Fibroblast of lung (primary cell): ENCODE measurements around the gene TMPRSS2. TPM values are rescaled to one million over a fixed set of nuclear protein-coding genes. Genes with fewer than 3 reads are reported as not detected.

ENCODE experiments used
- DNase-seq, 2 donors: peaks; one replicate each; pipeline versions ENCODE4 v3.0.0 to v3.0.0-alpha.2; 2010; ENCODE audit warnings: low read depth in 2 of 2
- H2AFZ ChIP-seq: 2 replicates; pipeline ENCODE4 v1.5.1; 2012; ENCODE audit warnings: low read length, control low read depth, inconsistent platforms
- H3K27ac ChIP-seq: 2 replicates; pipeline ENCODE4 v1.5.1; 2011; ENCODE audit warnings: low read length, control low read depth; ENCODE audit not compliant: insufficient read depth
- H3K27me3 ChIP-seq: 2 replicates; pipeline ENCODE4 v1.5.1; 2011; ENCODE audit warnings: mild to moderate bottlenecking, low read length; ENCODE audit not compliant: control insufficient read depth, insufficient read depth
- H3K36me3 ChIP-seq: 2 replicates; pipeline ENCODE4 v1.5.1; 2011; ENCODE audit warnings: low read length; ENCODE audit not compliant: control insufficient read depth, insufficient read depth
- H3K4me1 ChIP-seq: 2 replicates; pipeline ENCODE4 v1.5.1; 2011; ENCODE audit warnings: low read length; ENCODE audit not compliant: control insufficient read depth, insufficient read depth; ENCODE audit errors: extremely low read depth
- H3K4me2 ChIP-seq: 2 replicates; pipeline ENCODE4 v1.5.1; 2011; ENCODE audit warnings: low read length, control low read depth; ENCODE audit not compliant: insufficient read depth; ENCODE audit errors: extremely low read depth
- H3K4me3 ChIP-seq, 4 experiments: fragments of 200-600 bp in 1 of 4; sonication (generic) in 1 of 4; replicated peaks in 1 of 4; 2 replicates each; pipeline ENCODE4 v1.5.1; 2011 to 2016; ENCODE audit warnings: low read length in 4 of 4, low read depth in 3 of 4, mild to moderate bottlenecking in 3 of 4, control low read depth in 2 of 4, inconsistent platforms in 1 of 4, mixed read lengths in 1 of 4; ENCODE audit not compliant: insufficient read depth in 1 of 4; ENCODE audit errors: control extremely low read depth in 1 of 4
- H3K79me2 ChIP-seq: 2 replicates; pipeline ENCODE4 v1.5.1; 2012; ENCODE audit warnings: mild to moderate bottlenecking, low read length, inconsistent platforms; ENCODE audit not compliant: control insufficient read depth, insufficient read depth
- H3K9ac ChIP-seq: 2 replicates; pipeline ENCODE4 v1.5.1; 2011; ENCODE audit warnings: mild to moderate bottlenecking, low read length, control low read depth; ENCODE audit not compliant: insufficient read depth
- H3K9me3 ChIP-seq: 2 replicates; pipeline ENCODE4 v1.5.1; 2012; ENCODE audit warnings: low read depth, low read length; ENCODE audit not compliant: control insufficient read depth, insufficient read depth
- H4K20me1 ChIP-seq: 2 replicates; pipeline ENCODE4 v1.5.1; 2011; ENCODE audit warnings: low read length; ENCODE audit not compliant: control insufficient read depth, insufficient read depth; ENCODE audit errors: extremely low read depth
- CTCF ChIP-seq, 2 donors: IDR thresholded peaks in 1 of 2; conservative IDR thresholded peaks in 1 of 2; 1 replicate in 1 of 2; 2 replicates in 1 of 2; pipeline ENCODE4 v1.5.1; 2011 to 2012; ENCODE audit warnings: low read length in 2 of 2, control low read depth in 1 of 2, inconsistent platforms in 1 of 2, low read depth in 1 of 2, mild to moderate bottlenecking in 1 of 2
- EZH2 ChIP-seq: IDR thresholded peaks from 2 replicates; pipeline ENCODE4 v1.5.1; 2012; ENCODE audit warnings: low read length, control low read depth, mild to moderate bottlenecking; ENCODE audit errors: missing control alignments
- polyA plus RNA-seq, 2 donors: library from polyadenylated mRNA; depleted of rRNA in 1 of 2; stranded (reverse) in 1 of 2; unstranded in 1 of 2; fragments of >200 nt; gene quantifications; 2 replicates each; pipeline ENCODE4 v1.2.1, GENCODE V29; 2011 to 2012; ENCODE audit warnings: missing spikeins in 1 of 2
- total RNA-seq: library from RNA; depleted of rRNA; stranded (reverse); fragments of >200 nt; gene quantifications from 2 replicates; pipeline ENCODE4 v1.2.1, GENCODE V29; 2014

The TMPRSS2 gene
- total and polyA plus RNA-seq, 2 donors (not counting 1 experiment from before 2014, with no cell fraction given): 0.17 TPM; not detected in 1

GRCh38 chr21:41479686-41480085 is 28.3 kb downstream of the TMPRSS2 start:
- Histone ChIP-seq H3K36me3 (no peaks in the 10 kb centered on the region), H3K4me3 (no peak overlapping the region), H2AFZ (no peak overlapping the region), H3K27me3 (no peaks in the 10 kb centered on the region), H3K9ac (no peak overlapping the region), H3K4me2 (no peak overlapping the region), H3K9me3 (no peaks in the 10 kb centered on the region), H3K4me1 (no peaks in the 10 kb centered on the region), H4K20me1 (no peaks in the 10 kb centered on the region), H3K79me2 (no peaks in the 10 kb centered on the region), H3K27ac (no peak overlapping the region)
- DNase-seq: no peak
- TF ChIP-seq CTCF (conservative IDR thresholded peaks at IDR 0.05 in 1 of 2, IDR thresholded peaks at IDR 0.05 in 1 of 2; ENCODE audit: low read depth in 1 of 2, low read length in 2 of 2): no peak
- no peak for TF ChIP-seq EZH2

DNA sequence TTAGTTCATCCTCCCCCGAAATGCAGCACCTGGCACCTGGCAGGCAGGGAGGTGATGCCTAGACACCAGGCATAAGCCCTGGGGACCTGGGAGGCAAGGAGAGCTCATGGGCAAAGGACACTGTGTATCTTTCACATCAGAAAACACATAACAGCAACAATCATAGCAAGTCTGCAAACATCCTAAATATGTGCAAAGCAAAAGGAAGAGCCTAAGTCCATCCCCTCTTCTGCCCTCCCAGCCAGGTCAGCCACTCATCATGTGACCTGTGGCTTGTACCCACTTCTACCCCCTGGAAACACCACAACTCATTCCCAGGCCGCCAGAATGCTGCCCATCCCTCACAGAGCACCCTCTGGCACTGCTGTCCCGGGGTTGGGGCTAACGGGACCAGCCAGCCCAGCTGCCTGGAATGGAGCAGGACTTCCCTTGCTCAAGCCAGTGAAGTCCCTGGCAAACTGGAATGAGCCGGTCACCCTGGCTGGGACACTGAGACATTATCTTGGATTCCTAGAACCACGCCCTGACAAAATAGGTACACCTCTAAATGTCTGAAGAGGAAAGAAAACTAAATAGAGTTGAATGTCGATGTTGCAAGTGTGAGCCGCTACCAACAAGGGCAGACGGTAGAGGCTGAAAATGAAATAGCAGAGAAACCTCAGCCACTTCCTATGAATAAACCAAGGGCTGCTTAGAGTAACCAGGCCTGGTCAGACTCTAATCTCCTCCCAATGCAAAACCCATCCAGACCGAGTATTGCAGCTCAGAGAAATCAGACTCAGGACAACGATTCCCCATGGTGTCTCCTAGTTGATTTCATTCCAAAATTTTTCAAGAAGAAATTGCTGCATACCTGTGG is 29.4 kb downstream of the TMPRSS2 start:
- H3K27ac ChIP-seq: no peak overlapping the region
- no peaks in the 10 kb centered on the region for H3K27me3 ChIP-seq
- H3K79me2 ChIP-seq: no peaks in the 10 kb centered on the region
- no peaks in the 10 kb centered on the region for H3K4me1 ChIP-seq
- no peaks in the 10 kb centered on the region for H4K20me1 ChIP-seq
- no peak for TF ChIP-seq CTCF (conservative IDR thresholded peaks at IDR 0.05 in 1 of 2, IDR thresholded peaks at IDR 0.05 in 1 of 2; ENCODE audit: low read depth in 1 of 2, low read length in 2 of 2)
- no peak for TF ChIP-seq EZH2
- H3K4me3 ChIP-seq: no peak overlapping the region
- H3K4me2 ChIP-seq: no peak overlapping the region
- H2AFZ ChIP-seq: no peak overlapping the region
- H3K36me3 ChIP-seq: no peaks in the 10 kb centered on the region
- DNase-seq: no peak
- H3K9ac ChIP-seq: no peak overlapping the region
- H3K9me3 ChIP-seq: no peaks in the 10 kb centered on the region

- no peaks in the 10 kb centered on the region for H3K4me1 ChIP-seq
- no peaks in the 10 kb centered on the region for H4K20me1 ChIP-seq
- no peaks in the 10 kb centered on the region for H3K9me3 ChIP-seq
- H3K4me3 ChIP-seq: no peak overlapping the region
- H3K79me2 ChIP-seq: no peaks in the 10 kb centered on the region
- no peak overlapping the region for H3K27ac ChIP-seq
- no peaks in the 10 kb centered on the region for H3K27me3 ChIP-seq
- no peak overlapping the region for H2AFZ ChIP-seq
- peak; percentile 22 to 33 for DNase-seq
- H3K36me3 ChIP-seq: no peaks in the 10 kb centered on the region
- no peak overlapping the region for H3K4me2 ChIP-seq
- no peak for TF ChIP-seq CTCF (conservative IDR thresholded peaks at IDR 0.05 in 1 of 2, IDR thresholded peaks at IDR 0.05 in 1 of 2; ENCODE audit: low read depth in 1 of 2, low read length in 2 of 2)
- TF ChIP-seq EZH2: no peak
- H3K9ac ChIP-seq: no peak overlapping the region
These were observed 30.2 kb downstream of the TMPRSS2 start for GRCh38 chr21:41477641-41478318.
